Transverse colon (tissue), 4 donors: ENCODE measurements around the gene KSR1. TPM values are rescaled to one million over a fixed set of nuclear protein-coding genes. Genes with fewer than 3 reads are reported as not detected.
"Not testable (repeated sequence)": the region's sequence is repeated elsewhere in the genome, so short reads cannot be mapped to it uniquely, and the experiment has no call there.

ENCODE experiments used
- DNase-seq: peaks from one replicate; pipeline ENCODE4 v3.0.0-alpha.2; 2019
- H3K27ac ChIP-seq, 4 donors: fragments of 200-600 bp; sonication (generic); 2 replicates each; pipeline ENCODE4 v1.5.1; 2016 to 2018; ENCODE audit warnings: inconsistent platforms in 4 of 4
- H3K27me3 ChIP-seq: fragments of 200-600 bp; sonication (generic); 2 replicates; pipeline ENCODE4 v1.5.1; 2017; ENCODE audit warnings: inconsistent platforms
- H3K36me3 ChIP-seq, 4 donors: fragments of 200-600 bp; sonication (generic); 2 replicates each; pipeline ENCODE4 v1.5.1; 2017 to 2019; ENCODE audit warnings: inconsistent platforms in 4 of 4
- H3K4me1 ChIP-seq, 4 donors: fragments of 200-600 bp; sonication (generic); 2 replicates each; pipeline ENCODE4 v1.5.1; 2017 to 2020; ENCODE audit warnings: inconsistent platforms in 4 of 4
- H3K4me3 ChIP-seq, 4 donors: fragments of 200-600 bp; sonication (generic); 1 replicate in 1 of 4; 2 replicates in 3 of 4; pipeline versions ENCODE4 v1.5.1 to v1.6.1; 2017 to 2019; ENCODE audit warnings: inconsistent platforms in 4 of 4
- H3K9me3 ChIP-seq, 2 donors: fragments of 200-600 bp; sonication (generic); 2 replicates each; pipeline ENCODE4 v1.5.1; 2017 to 2019; ENCODE audit warnings: inconsistent platforms in 2 of 2
- EP300 ChIP-seq: sonication (generic); formaldehyde crosslinking; IDR thresholded peaks from one replicate; pipeline ENCODE4 v1.6.1; 2017; ENCODE audit warnings: antibody characterized with exemption, low read depth
- POLR2A ChIP-seq: fragments of 450-650 bp; IDR thresholded peaks from one replicate; pipeline ENCODE4 v1.6.1; 2016; ENCODE audit warnings: antibody characterized with exemption, mild to moderate bottlenecking, moderate library complexity
- POLR2AphosphoS5 ChIP-seq, 3 donors: sonication (generic); formaldehyde crosslinking; IDR thresholded peaks; one replicate each; pipeline ENCODE4 v1.6.1; 2016; ENCODE audit warnings: antibody characterized with exemption in 3 of 3
- WGBS, 2 donors: methylation state at CpG; one replicate each; pipeline ENCODE4 v1.1.5; 2018; ENCODE audit warnings: low coverage in 1 of 2; 5-methylcytosine and 5-hydroxymethylcytosine counted together
- in situ Hi-C, 4 donors: fragments of 200-750 bp; cut with MboI; loops; one replicate each; pipeline versions ENCODE4 v1.15.0 to v1.15.1; 2017; ENCODE audit warnings: low sequenced_read_pairs in 3 of 4, low pct_ligation_motif_present in 1 of 4, low pct_unique_long_range_greater_than_20kb in 1 of 4
- intact Hi-C: fragments of 100-400 bp; cut with DNase I; formaldehyde crosslinking; loops from one replicate; pipeline ENCODE4 v1.15.1; 2023; ENCODE audit warnings: low total_unique reads
- total RNA-seq, 4 donors: library from RNA; depleted of rRNA; stranded (reverse); fragments of >200 nt; gene quantifications; one replicate each; pipeline ENCODE4 v1.1.0, GENCODE V29; 2016
- TF ChIP-seq, protein P1 (sequence below), 5 experiments: fragments of 200-600 bp in 3 of 5; fragments of 450-650 bp in 2 of 5; sonication (generic) in 3 of 5; IDR thresholded peaks; 1 replicate in 2 of 5; 2 replicates in 3 of 5; pipeline ENCODE4 v1.5.1; 2016 to 2017; ENCODE audit warnings: antibody characterized with exemption in 5 of 5, inconsistent platforms in 3 of 5, mild to moderate bottlenecking in 2 of 5, moderate library complexity in 1 of 5

Gene KSR1
- total RNA-seq, 4 donors from 2014 or later, result 8.2 to 55.7 (median 30.9) TPM

DNA sequence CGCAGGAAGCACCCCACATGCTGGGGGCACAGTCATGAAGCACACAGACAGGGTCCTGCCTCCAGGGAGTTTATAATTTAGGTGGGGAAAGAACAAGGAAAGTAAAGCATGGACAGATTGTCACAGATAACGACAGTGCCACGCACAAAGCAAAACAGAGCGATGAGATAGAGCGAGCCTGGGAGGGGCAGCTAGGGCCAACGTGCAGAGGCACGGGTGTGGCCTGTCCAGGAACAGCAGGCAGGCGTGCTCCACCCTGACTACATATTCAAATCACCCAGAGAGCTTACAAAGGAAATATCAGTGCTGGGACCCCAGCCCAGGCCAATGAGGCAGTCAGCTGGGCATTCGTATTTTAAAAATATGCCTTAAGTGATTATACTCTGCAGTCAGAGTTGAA lies 191.5 kb downstream of the KSR1 start:
- Histone ChIP-seq H3K36me3 (no peaks in the 10 kb centered on the region), H3K9me3 (no peaks in the 10 kb centered on the region), H3K27me3 (no peaks in the 10 kb centered on the region), H3K4me3 (no peak overlapping the region), H3K27ac (peak overlapping the region; percentile 79 to 81 (median 80)), H3K4me1 (peaks cover 11 to 38% (median 29%) of the 10 kb centered on the region in 4 donors)
- in situ Hi-C loops (loop anchor here in 1 of 4 donors (25.0 kb wide), 1 partner anchor 135 kb away; no protein-coding TSS in a partner anchor), intact Hi-C loops (no loop called here)
- 28 to 44% methylated on average over 7 to 9 of the region's 9 CpGs for WGBS, 2 donors
- DNase-seq, result peak; percentile 84
- peak in 2 of 3 donors; percentile 27 to 50 for TF ChIP-seq POLR2AphosphoS5 (IDR thresholded peaks at IDR 0.05)
- peak; percentile 31 for TF ChIP-seq POLR2A
- TF ChIP-seq, protein P1, sequence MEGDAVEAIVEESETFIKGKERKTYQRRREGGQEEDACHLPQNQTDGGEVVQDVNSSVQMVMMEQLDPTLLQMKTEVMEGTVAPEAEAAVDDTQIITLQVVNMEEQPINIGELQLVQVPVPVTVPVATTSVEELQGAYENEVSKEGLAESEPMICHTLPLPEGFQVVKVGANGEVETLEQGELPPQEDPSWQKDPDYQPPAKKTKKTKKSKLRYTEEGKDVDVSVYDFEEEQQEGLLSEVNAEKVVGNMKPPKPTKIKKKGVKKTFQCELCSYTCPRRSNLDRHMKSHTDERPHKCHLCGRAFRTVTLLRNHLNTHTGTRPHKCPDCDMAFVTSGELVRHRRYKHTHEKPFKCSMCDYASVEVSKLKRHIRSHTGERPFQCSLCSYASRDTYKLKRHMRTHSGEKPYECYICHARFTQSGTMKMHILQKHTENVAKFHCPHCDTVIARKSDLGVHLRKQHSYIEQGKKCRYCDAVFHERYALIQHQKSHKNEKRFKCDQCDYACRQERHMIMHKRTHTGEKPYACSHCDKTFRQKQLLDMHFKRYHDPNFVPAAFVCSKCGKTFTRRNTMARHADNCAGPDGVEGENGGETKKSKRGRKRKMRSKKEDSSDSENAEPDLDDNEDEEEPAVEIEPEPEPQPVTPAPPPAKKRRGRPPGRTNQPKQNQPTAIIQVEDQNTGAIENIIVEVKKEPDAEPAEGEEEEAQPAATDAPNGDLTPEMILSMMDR (IDR thresholded peaks at IDR 0.05), result peak in 2 of 5 experiments; percentile 47 to 50
- peak; percentile 14 for TF ChIP-seq EP300

DNA sequence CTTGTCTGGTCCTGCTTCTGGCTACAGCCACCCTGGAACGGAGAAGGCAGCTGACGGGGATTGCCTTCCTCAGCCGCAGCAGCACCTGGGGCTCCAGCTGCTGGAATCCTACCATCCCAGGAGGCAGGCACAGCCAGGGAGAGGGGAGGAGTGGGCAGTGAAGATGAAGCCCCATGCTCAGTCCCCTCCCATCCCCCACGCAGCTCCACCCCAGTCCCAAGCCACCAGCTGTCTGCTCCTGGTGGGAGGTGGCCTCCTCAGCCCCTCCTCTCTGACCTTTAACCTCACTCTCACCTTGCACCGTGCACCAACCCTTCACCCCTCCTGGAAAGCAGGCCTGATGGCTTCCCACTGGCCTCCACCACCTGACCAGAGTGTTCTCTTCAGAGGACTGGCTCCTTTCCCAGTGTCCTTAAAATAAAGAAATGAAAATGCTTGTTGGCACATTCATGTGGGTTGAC lies 192.9 kb downstream of the KSR1 start:
- H3K36me3 ChIP-seq, H3K27me3 ChIP-seq, H3K4me3 ChIP-seq, intact Hi-C loops, H3K9me3 ChIP-seq, DNase-seq: not testable (repeated sequence)
- in situ Hi-C loops, result loop anchor here in 1 of 4 donors (25.0 kb wide), 1 partner anchor 137 kb away; no protein-coding TSS in a partner anchor
- WGBS, 2 donors, result 20 to 69% methylated on average over 1 to 5 of the region's 5 CpGs
- Histone ChIP-seq H3K4me1 (peaks cover 11 to 38% (median 29%) of the 10 kb centered on the region in 4 donors), H3K27ac (peak overlapping the region in 3 of 4 donors; percentile 79 to 81 (median 79))

DNA sequence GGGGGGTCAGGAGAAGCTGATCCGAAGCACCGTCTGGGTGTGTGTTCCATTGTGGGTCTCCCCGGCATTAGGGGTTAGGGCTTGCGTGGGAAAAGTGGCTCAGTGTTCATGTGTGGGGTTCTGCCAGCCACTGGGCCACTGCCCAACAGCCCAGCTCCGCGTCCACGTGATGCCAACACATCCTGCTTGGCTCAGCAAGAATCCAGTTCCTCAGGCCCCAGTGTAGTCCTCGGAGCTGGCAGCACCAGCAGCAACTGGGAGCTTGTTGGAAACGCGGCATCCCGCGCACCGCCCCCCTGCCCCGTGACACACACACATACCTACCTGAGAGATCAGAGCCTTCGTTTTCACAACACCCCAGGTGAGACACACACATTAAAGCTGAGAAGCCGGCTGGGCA lies 193.7 kb downstream of the KSR1 start:
- H3K27ac ChIP-seq, result no peak overlapping the region
- no peaks in the 10 kb centered on the region for H3K27me3 ChIP-seq
- TF ChIP-seq POLR2AphosphoS5 (IDR thresholded peaks at IDR 0.05) (no peak), EP300 (no peak), POLR2A (no peak)
- TF ChIP-seq, protein P1 (IDR thresholded peaks at IDR 0.05), result no peak
- no peak overlapping the region for H3K4me3 ChIP-seq
- intact Hi-C loops, result loop anchor here (2.0 to 5.0 kb wide), 2 partner anchors 47 to 107 kb away; no protein-coding TSS in a partner anchor
- H3K36me3 ChIP-seq, result no peaks in the 10 kb centered on the region
- peaks cover 11 to 38% (median 29%) of the 10 kb centered on the region in 4 donors for H3K4me1 ChIP-seq
- 86% methylated on average over 16 of the region's 16 CpGs; no CpG with 5 or more reads in 1 of the 2 donors for WGBS, 2 donors
- H3K9me3 ChIP-seq, result no peaks in the 10 kb centered on the region
- no peak for DNase-seq
- in situ Hi-C loops, result loop anchor here (5.0 to 25.0 kb wide), 5 partner anchors 43 to 138 kb away; no protein-coding TSS in a partner anchor

DNA sequence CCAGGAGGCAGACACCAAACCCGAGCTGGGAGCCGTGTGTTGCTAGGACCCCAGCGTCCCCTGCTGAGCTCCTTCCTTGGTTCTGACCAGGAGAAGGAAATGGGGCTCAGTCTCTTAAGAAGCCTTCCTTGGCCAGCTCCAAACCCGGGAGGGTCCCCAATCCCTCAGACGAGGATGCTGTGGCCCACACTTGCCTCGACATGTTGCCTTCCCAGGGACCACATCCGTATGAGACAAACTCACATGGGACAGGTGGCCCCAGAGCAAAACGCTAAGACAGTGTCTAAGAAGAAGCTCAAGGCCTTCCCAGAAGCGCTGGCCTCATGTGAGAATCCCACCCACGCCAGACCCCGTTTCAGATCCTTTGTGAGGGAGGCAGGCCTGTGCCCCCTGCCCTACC lies 194.6 kb downstream of the KSR1 start:
- no peaks in the 10 kb centered on the region for H3K27me3 ChIP-seq
- H3K27ac ChIP-seq, result no peak overlapping the region
- no peak overlapping the region for H3K4me3 ChIP-seq
- no peak for TF ChIP-seq EP300
- TF ChIP-seq, protein P1 (IDR thresholded peaks at IDR 0.05), result no peak
- no peak for TF ChIP-seq POLR2A
- no peak for TF ChIP-seq POLR2AphosphoS5 (IDR thresholded peaks at IDR 0.05)
- WGBS, 2 donors, result 78% methylated on average over 11 of the region's 11 CpGs; no CpG with 5 or more reads in 1 of the 2 donors
- no peaks in the 10 kb centered on the region for H3K9me3 ChIP-seq
- H3K4me1 ChIP-seq, result peaks cover 11 to 37% (median 29%) of the 10 kb centered on the region in 4 donors
- no peak for DNase-seq
- no peaks in the 10 kb centered on the region for H3K36me3 ChIP-seq
- intact Hi-C loops, result loop anchor here (2.0 to 5.0 kb wide), 2 partner anchors 48 to 106 kb away; no protein-coding TSS in a partner anchor
- in situ Hi-C loops, result loop anchor here (5.0 to 10.0 kb wide), 4 partner anchors 44 to 114 kb away; no protein-coding TSS in a partner anchor
